HG03439 (cell line): ENCODE data around the gene RAB3GAP2.
"Not testable (repeated sequence)": the region's sequence is repeated elsewhere in the genome, so short reads cannot be mapped to it uniquely, and the experiment has no call there.

Experiments used
- ATAC-seq: cut with Tn5 transposase; IDR thresholded peaks from one replicate; pipeline ENCODE4 v1.9.1; 2021; ENCODE audit warnings: mild to moderate bottlenecking, moderate library complexity; ENCODE audit not compliant: unreplicated experiment

RAB3GAP2 gene

DNA sequence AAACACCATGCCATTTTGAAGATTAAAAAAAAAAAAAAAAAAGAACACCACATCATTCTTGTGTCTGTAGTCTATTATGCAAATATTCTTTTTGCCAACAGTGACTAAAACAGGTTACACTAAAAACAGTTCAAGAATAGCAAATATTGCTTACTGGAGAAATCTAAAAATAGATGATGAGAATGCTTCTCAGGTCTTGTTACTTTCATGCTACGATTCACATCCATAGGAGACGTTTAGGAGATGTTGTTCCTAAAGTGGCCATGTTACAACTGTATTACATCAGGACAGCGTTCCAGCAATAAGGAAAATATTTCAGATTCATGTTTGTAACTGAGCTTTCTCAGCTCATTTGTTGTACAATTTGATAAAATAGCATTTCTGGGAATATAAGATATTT, 32.3 kb downstream of the RAB3GAP2 start:
- no peak for ATAC-seq

DNA sequence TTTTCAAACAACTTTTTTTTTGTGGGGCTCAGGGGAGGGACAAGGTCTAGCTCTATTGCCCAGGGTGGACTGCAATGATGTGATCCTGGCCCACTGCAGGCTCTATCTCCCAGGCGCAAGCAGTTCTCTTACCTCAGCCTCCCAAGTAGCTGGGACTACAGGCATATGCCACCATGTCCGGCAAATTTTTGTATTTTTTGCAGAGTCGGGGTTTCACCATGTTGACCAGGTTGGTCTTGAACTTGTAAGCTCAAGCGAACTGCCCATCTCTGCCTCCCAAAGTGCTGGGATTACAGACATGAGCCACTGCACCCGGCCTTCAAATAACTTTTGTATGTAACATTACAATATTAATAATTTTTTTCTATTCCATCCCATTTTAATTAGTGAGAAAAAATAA, 33.0 kb downstream of the RAB3GAP2 start:
- no peak for ATAC-seq

DNA sequence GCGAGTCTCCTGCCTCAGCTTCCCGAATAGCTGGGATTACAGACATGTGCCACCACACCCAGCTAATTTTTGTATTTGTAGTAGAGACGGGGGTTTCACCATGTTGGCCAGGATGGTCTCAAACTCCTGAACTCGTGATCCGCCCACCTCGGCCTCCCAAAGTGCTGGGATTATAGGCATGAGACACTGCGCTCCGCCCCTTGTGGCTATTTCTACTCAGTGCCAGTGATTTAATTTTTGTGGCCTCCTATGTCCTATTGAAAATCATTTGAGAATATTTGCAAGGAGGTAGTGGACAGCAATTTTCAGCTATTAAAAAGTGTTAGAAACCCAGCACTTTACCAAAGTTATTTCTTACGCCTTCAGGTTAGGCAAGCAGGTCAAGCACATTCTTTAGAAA, 36.0 kb downstream of the RAB3GAP2 start:
- not testable (repeated sequence) for ATAC-seq

DNA sequence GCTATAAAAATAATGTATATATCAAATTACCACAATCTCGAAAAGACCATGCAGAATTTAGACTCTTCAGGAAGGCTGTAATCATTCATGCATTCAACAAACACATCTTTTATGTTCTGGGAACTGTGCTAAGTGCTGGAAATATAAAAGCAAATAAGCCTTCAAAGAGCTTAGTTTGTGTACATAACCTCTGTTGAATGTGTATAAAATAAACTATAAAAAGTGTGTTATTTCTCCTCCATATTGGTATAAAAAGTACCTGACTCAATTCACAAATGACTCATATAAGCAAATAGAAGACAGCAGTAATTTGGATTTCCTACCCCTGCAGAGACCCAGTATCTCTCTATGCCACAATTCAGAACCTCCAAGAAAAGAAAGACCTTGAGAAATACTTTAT, 36.8 kb downstream of the RAB3GAP2 start:
- ATAC-seq, result no peak

DNA sequence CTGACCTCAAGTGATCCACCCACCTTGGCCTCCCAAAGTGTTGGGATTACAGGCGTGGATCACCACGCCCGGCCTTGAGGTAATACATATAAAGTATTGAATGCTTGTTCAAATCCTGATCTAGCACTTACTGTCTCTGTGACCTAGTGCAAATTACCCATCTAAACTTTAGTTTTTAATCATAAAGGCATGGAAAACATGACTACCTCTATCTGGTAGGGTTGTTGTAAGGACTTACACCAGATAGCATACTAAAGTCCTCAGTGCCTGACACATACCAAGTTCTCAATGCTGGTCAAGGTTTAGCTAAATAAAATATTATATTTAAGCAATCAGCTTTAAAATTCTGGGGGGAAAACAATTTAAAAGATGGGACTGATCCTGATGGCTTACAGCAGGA, 38.3 kb downstream of the RAB3GAP2 start:
- ATAC-seq, result no peak

DNA sequence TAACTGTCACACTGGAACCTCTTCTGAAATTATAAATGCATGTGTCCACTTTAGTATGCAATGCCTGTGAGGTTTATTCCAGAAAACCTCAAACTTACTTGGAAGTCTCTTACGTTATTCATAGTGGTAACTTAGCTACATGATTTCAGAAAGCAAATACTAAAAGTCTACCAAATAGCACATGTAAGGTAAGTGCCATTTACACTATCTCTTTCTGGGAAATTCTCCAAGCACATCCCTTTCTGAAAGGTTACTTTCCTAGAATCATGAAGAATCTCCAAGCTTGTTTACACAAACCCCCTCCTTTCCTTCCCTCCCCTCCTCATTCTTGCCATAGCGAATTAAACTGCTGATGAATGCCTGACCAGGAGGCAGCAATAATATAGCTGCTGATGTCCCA, 42.5 kb downstream of the RAB3GAP2 start:
- ATAC-seq, result no peak

DNA sequence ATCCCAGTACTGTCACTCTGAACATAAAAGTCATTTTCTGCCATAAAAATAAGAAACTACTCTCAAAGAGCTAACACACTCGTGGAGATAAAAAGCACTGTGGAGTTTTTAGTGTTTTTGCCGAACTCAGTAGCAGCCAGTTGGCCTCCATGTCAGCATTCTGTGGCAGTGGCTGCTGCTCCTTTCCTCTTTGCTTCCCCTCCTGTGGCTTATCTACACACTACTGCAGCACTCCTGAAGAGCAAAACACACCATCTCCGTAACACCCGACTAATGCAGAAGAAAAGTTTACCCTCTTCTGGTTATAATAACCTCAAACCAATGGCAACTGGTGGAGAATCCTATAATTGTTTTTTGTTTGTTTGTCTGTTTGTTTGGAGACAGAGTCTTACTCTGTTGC, 44.9 kb downstream of the RAB3GAP2 start:
- ATAC-seq, result no peak

DNA sequence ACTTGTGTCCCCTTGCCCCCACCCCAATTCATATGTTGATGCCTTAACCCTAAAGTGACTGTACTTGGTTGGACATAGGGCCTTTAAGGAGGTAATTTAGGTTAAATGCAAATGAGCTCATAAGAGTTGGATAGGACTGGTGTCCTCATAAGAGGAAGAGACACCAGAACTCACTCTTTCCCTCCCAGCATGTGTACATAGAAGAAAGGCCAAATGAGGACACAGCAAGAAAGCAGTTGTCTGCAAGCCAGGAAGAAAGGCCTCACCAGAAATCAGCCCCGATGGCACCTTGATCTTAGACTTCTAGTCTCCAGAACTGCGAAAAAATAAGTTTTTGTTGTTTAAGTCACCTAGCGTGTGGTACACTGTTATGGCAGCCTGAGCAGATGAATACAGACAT, 45.5 kb downstream of the RAB3GAP2 start:
- ATAC-seq, result no peak

DNA sequence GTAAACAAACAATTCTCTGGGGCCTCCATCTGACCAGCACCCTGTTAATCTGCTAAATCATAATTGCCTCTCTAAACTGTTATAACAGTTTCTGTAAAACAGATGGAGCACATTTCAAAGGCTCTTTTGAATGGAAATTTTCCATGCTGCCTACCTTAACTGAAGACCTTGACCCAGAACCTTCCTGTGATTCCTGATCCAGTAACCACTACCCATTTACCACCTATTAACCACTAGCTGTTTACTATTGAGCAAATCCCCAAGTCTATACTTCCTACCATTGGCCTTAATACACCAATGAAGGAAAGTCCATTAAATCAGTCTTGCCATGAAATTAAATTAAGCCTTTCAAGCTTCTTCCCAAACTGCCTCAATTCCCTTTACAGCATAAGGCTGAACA, 46.3 kb downstream of the RAB3GAP2 start:
- ATAC-seq, result no peak

DNA sequence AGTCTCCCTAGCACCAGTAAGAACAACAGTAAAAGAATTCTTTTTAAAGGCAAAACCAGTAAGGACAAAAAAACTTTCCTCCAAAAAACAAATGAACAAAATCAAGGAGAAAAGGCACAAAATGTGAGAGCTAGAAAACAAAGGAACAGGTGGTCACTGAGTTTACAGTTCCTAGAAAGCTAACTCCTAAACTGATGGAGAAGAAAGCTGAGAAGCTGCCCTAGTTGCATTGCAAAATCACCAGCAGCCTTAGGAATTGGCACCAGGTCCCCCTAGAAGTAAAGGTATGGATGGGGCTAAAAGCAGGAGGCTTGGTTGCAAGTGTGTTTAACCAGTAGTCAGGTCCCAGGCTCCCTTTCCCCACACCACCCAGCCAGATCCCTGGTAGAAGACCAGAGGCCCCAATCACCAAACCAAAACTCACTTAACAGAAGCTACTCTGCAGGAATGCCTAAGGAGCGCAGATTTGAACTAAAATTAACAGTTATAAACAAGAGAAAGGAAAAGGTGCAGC, 47.6 kb downstream of the RAB3GAP2 start:
- ATAC-seq, result no peak

DNA sequence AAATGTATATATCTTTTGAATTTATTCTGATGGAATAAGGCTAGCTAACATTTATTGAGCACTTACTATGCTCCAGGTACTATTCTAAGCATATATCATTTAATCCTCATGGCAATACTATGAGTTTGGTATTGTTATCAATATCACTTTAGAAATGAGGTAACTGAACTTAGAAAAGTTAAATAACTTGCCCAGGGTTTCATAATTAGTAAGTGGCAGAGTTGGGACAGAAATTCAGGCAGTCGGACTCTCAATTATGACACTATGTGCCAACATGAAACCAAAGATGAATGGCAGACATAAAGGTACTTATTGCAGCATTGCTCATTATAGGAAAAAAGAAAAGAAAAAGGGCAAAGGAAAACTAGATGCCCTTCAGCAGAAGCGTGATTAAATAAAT, 48.2 kb downstream of the RAB3GAP2 start:
- no peak for ATAC-seq

DNA sequence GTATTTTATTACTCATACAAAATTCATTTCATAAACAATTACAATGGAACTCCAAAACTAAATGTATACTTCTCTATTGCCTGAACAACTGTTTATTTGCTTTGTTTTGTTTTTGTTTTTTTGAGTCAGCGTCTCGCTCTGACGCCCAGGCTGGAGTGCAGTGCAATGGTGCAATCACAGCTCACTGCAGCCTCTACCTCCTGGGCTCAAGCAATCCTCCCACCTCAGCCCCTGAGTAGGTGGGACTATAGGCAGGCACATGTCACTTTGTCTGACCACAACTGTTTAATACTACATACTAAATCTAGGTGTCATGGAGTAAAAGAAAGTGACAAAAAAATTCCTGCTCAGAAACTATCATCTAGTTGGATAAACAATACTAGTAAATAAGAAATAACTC, 49.3 kb downstream of the RAB3GAP2 start:
- no peak for ATAC-seq

DNA sequence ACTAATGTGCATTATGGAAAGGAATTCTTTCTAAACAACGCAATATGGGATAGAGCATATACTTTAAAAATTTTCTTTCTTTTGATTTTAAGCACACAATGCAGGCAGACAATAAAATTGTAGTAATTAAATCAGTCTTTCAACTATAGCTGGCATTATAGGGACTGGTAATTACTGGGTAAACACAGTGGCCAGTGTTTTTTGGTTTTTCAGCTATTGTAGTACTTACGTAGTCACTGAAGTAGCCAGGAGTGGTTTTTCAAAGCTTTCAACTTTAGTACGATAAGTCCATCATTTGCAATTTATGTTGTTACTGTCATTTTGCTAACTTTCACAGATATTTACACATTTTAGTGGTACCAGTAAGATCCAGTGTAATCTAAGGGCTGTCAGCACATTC, 50.6 kb downstream of the RAB3GAP2 start:
- ATAC-seq, result no peak

DNA sequence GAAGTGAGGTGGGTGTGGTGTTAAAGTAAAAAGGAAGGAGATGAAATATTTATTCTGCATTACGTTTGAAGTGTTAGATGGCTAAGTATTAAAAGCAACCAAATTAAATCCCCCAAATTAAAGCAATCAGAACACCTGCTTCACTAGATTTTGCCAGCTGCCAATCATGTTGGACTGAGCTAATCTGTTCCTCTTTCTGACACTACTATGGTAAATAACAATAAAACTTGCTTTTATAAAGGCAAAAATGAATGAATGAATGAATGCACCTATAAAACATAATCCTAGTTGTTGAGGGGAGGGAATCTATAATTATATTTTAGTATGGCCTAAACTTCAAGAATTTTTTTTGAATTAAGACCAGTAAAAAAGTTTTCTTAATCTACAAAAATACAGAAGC, 51.0 kb downstream of the RAB3GAP2 start:
- ATAC-seq, result no peak

DNA sequence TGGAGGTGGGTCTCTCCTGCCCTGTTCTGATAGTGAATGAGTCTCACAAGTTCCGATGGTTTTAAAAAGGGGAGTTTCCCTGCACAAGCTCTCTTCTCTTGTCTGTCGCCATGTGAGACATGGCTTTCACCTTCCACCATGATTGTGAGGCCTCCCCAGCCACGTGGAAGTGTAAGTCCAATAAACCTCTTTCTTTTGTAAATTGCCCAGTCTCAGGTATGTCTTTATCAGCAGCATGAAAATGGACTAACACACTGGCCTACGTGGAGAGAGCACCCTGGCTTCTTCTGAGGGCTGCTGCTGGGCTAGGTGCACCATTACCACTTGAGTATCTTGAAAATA, 51.6 kb downstream of the RAB3GAP2 start:
- ATAC-seq, result peak; percentile 16

DNA sequence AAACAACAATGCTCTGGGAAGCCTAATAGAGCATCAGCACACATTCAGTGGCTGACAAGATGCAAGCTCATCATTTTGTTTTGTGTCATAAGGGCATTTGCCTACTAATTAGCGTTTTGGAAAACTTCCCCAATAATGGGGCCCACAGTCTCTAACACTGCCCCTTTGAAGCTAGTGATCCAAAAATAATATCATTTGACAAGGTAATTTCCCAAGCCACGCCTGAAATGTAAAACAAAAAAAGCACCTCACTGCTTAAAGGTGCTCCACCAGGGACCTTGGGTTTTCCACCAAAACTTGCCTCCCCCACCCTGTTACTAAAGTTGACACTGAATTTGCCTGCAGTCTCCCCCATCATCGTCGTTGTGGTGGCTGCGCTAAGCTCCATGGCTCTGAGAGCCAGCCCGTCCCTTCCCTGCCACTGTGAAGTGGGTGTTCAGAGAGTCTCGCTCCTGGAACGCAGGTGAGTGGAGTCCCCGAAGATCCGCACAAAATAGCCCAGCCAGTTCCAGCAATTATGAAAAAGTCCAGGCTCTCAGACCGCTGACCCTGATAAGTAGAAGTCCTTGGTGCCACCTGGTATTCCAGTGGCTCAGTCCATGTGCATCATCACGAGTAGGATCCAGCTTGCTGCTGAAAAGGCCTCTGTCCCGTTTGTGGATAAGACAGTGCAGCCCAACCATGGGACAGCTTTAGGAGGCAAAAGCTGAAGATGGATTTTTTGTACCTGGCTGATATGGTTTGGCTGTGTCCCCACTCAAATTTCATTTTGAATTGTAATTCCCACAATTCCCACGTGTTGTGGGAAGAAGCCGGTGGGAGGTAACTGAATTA, 52.2 kb downstream of the RAB3GAP2 start:
- ATAC-seq, result peak; percentile 43

DNA sequence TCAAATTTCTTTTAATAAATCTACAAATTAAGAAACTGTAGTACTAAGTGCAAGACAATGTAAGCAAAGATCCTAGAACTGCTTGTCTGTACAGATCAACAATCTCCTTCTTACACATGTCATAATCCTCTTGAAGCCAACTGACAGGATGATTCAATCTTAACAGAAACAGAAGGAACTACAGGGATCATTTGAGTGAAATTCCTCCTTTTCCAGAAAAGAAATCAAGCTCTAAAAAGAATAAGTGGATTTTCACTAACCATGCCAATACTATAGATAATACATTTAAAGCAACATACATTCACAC, 53.2 kb downstream of the RAB3GAP2 start:
- ATAC-seq, result no peak

DNA sequence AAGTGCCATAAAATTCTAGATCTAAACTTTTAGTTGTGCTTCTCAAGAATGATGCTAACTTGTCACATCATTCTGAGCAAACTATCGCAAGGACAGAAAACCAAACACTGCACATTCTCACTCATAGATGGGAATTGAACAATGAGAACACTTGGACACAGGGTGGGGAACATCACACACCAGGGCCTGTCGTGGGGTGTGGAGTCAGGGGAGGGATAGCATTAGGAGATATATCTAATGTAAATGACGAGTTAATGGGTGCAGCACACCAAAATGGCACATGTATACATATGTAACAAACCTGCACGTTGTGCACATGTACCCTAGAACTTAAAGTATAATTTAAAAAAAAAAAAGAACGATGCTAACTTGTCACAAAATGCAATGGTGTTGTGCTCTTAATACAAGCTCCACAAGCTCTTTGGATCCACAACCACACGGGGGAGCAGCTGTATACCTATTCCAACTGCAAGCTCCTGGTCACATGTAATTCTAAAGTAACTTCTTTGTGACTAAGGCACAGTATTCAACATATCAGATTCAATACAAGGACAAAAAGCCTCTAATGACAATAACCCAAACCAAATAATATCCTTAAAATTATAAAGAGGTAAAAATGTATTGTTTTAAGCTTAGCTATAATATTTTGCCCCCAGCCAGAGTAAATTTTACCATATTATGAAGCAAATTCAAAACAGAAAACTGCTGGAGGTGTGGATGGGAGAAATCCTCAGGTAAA, 53.7 kb downstream of the RAB3GAP2 start:
- ATAC-seq, result peak; percentile 32

DNA sequence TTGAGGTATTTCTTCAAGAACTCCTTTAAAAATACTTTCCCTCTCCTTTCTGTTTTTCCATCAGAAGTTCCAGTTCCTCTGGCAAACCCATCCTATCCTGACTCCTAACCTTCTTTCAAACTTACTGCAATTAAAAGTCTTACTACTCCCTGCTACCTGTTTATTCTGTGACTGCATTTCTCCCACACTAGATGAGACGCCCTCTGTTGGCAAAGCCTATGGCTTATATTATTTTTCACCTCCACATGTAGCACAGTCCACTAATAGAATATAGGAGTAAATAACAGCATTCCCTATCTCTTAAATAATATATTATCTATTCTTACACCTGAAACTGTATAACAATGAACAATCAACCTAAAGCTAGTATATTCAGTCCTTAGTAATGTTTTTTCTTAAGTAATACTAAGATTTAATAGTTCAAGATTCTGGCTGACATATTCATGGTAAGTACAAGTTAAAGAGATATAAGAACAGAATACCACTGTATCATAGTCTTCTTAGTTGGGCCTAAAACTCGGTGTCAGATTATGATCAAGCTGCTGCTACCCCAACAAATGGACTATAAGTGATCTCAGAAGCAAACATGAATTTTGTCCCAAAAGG, 54.8 kb downstream of the RAB3GAP2 start:
- ATAC-seq, result no peak

DNA sequence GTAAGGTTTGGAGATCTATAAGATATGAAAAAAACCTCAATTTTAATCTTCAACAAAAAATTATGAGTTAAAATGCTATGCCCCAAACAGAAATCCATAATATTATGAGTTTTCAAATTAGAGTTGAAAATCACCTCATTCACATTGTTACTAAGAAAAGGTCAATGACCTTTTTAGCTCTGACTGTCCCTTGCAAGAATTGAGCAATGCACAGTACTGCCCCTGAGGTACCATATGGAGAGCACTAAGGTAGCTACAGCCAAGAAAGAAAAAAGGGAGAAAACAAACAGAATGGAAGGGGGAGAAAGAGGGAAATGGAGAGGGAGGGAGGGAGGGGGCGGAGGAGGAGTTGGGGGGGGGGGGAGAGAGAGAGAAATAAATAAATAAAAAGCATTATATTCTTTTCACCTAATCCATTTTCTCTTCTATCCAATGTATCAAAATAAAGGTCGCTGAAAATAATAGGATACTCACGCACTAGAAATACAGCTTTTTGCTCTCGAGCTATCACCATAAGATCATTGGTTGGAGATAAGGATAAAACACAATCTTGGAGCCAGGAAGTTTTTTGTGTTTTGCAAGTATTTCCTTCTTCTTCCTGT, 58.8 kb downstream of the RAB3GAP2 start:
- ATAC-seq, result no peak

DNA sequence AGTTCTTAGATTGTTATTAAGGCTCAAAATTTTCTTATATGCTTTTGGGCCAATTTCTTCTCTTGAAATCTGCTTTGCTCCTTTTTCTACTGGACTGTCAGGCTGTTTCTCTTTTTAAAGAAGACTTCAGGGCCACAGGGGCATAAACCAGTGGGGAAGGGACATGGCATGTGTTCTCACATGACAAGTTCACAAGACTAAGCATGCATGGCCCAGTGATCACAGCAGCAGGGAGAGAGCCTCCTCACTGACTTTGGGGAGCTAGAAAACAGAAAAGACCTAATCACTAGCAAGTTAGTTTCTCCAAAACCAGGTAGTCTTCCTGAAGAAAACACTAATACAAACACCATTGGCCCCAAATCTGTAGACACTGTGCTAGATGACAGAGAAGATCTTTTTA, 64.8 kb downstream of the RAB3GAP2 start:
- ATAC-seq, result no peak

DNA sequence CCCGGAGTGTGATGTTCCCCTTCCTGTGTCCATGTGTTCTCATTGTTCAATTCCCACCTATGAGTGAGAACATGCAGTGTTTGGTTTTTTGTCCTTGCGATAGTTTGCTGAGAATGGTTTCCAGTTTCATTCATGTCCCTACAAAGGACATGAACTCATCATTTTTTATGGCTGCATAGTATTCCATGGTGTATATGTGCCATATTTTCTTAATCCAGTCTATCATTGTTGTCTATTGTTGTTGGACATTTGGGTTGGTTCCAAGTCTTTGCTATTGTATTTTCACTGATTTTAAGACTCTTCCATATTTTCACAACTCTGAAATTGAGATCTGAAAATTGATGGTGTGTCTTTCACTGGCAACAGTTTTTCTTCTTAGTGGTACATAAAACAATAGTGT, 67.5 kb downstream of the RAB3GAP2 start:
- not testable (repeated sequence) for ATAC-seq
